BLaER1 treated with 17β-estradiol and CSF1 and Interleukin-3, amounts not matched to agents 10 nM and 100 nM (cell line): ENCODE measurements around the gene TUBA3E.
"Not testable (repeated sequence)": the region's sequence is repeated elsewhere in the genome, so short reads cannot be mapped to it uniquely, and the experiment has no call there.

Experiments used
- H3K27ac ChIP-seq, 11 experiments: shearing (Covaris generic); formaldehyde crosslinking; 2 replicates each; pipeline ENCODE4 v1.8.1; 2022
- H3K27me3 ChIP-seq, 11 experiments: shearing (Covaris generic); formaldehyde crosslinking; 2 replicates each; pipeline ENCODE4 v1.8.1; 2022
- H3K36me3 ChIP-seq, 11 experiments: shearing (Covaris generic); formaldehyde crosslinking; 2 replicates each; pipeline ENCODE4 v1.8.1; 2022
- H3K4me1 ChIP-seq, 10 experiments: shearing (Covaris generic); formaldehyde crosslinking; 2 replicates each; pipeline ENCODE4 v1.8.1; 2022
- H3K4me2 ChIP-seq, 11 experiments: shearing (Covaris generic); formaldehyde crosslinking; 2 replicates each; pipeline ENCODE4 v1.8.1; 2022
- H3K4me3 ChIP-seq, 10 experiments: shearing (Covaris generic); formaldehyde crosslinking; 2 replicates each; pipeline ENCODE4 v1.8.1; 2022
- H3K9ac ChIP-seq, 11 experiments: shearing (Covaris generic); formaldehyde crosslinking; 2 replicates each; pipeline ENCODE4 v1.8.1; 2022
- H3K9me3 ChIP-seq, 11 experiments: shearing (Covaris generic); formaldehyde crosslinking; replicated peaks in 1 of 11; 2 replicates each; pipeline ENCODE4 v1.8.1; 2022
- H4K20me1 ChIP-seq, 11 experiments: shearing (Covaris generic); formaldehyde crosslinking; 2 replicates each; pipeline ENCODE4 v1.8.1; 2022
- Cebpa-rat ChIP-seq, 11 experiments: shearing (Covaris generic); IDR thresholded peaks; 2 replicates each; pipeline ENCODE4 v1.8.1; 2022

The TUBA3E gene

GRCh38 chr2:130154773-130155765 is 43.2 kb downstream of the TUBA3E start:
- H3K4me2 ChIP-seq = no peak overlapping the region
- H3K9me3 ChIP-seq = no peaks in the 10 kb centered on the region
- no peak overlapping the region for H3K4me3 ChIP-seq
- no peaks in the 10 kb centered on the region for H3K27me3 ChIP-seq
- H3K36me3 ChIP-seq = peaks cover 34 to 71% (median 56%) of the 10 kb centered on the region in 11 experiments
- TF ChIP-seq Cebpa-rat (IDR thresholded peaks at IDR 0.05) = no peak
- H3K27ac ChIP-seq = peak overlapping the region in 4 of 11 experiments; percentile 7 to 90 (median 82); a peak in 5 of 22 replicates
- H4K20me1 ChIP-seq = peaks cover 0 to 55% (median 31%) of the 10 kb centered on the region in 11 experiments; a peak in 18 of 22 replicates
- H3K4me1 ChIP-seq = peaks cover 35 to 44% (median 43%) of the 10 kb centered on the region in 10 experiments
- H3K9ac ChIP-seq = peak overlapping the region in 3 of 11 experiments; percentile 9 to 27 (median 11); a peak in 2 of 22 replicates

- not testable (repeated sequence) for H3K9ac ChIP-seq, H3K9me3 ChIP-seq, H3K4me2 ChIP-seq, H3K4me3 ChIP-seq, H3K27me3 ChIP-seq, H3K27ac ChIP-seq
- peaks cover 0 to 51% (median 31%) of the 10 kb centered on the region in 11 experiments; a peak in 18 of 22 replicates for H4K20me1 ChIP-seq
- peaks cover 34 to 64% (median 49%) of the 10 kb centered on the region in 11 experiments for H3K36me3 ChIP-seq
- H3K4me1 ChIP-seq = peaks cover 30 to 38% (median 36%) of the 10 kb centered on the region in 10 experiments
Measured at GRCh38 chr2:130154423-130154770, 43.8 kb downstream of the TUBA3E start.

- Histone ChIP-seq H3K4me1 (peaks cover 25 to 37% (median 33%) of the 10 kb centered on the region in 10 experiments), H3K36me3 (peaks cover 34 to 60% (median 49%) of the 10 kb centered on the region in 11 experiments), H4K20me1 (peaks cover 0 to 48% (median 31%) of the 10 kb centered on the region in 11 experiments; a peak in 18 of 22 replicates)
- not testable (repeated sequence) for H3K27ac ChIP-seq, H3K27me3 ChIP-seq, H3K4me2 ChIP-seq, H3K9ac ChIP-seq, H3K9me3 ChIP-seq, H3K4me3 ChIP-seq
Measured at GRCh38 chr2:130153721-130154422, 44.4 kb downstream of the TUBA3E start.

GRCh38 chr2:130152816-130153595 is 45.2 kb downstream of the TUBA3E start:
- H3K36me3 ChIP-seq = peaks cover 34 to 56% (median 48%) of the 10 kb centered on the region in 11 experiments
- H4K20me1 ChIP-seq = peaks cover 0 to 47% (median 29%) of the 10 kb centered on the region in 11 experiments; a peak in 18 of 22 replicates
- H3K4me3 ChIP-seq = no peak overlapping the region
- no peak for TF ChIP-seq Cebpa-rat (IDR thresholded peaks at IDR 0.05)
- peaks cover 16 to 35% (median 27%) of the 10 kb centered on the region in 10 experiments for H3K4me1 ChIP-seq
- H3K9me3 ChIP-seq = no peaks in the 10 kb centered on the region
- no peak overlapping the region for H3K4me2 ChIP-seq
- H3K27ac ChIP-seq = no peak overlapping the region
- no peaks in the 10 kb centered on the region for H3K27me3 ChIP-seq
- H3K9ac ChIP-seq = no peak overlapping the region

- Histone ChIP-seq H3K36me3 (peaks cover 34 to 56% (median 48%) of the 10 kb centered on the region in 11 experiments), H4K20me1 (peaks cover 0 to 40% (median 22%) of the 10 kb centered on the region in 11 experiments; a peak in 18 of 22 replicates), H3K4me1 (peaks cover 9 to 30% (median 20%) of the 10 kb centered on the region in 10 experiments)
- not testable (repeated sequence) for H3K4me2 ChIP-seq, H3K4me3 ChIP-seq, H3K27ac ChIP-seq, H3K9ac ChIP-seq, H3K9me3 ChIP-seq, H3K27me3 ChIP-seq
Measured at GRCh38 chr2:130152136-130152815, 46.0 kb downstream of the TUBA3E start.

GRCh38 chr2:130151145-130151512 is 47.1 kb downstream of the TUBA3E start:
- not testable (repeated sequence) for H3K4me3 ChIP-seq, H3K4me2 ChIP-seq, H3K9ac ChIP-seq, H3K27me3 ChIP-seq, H3K27ac ChIP-seq, H3K9me3 ChIP-seq
- Histone ChIP-seq H3K4me1 (peaks cover 0 to 18% (median 8%) of the 10 kb centered on the region in 10 experiments; a peak in 17 of 20 replicates), H3K36me3 (peaks cover 34 to 55% (median 48%) of the 10 kb centered on the region in 11 experiments), H4K20me1 (peaks cover 0 to 28% (median 11%) of the 10 kb centered on the region in 11 experiments; a peak in 11 of 22 replicates)

GRCh38 chr2:130150181-130151144 is 47.8 kb downstream of the TUBA3E start:
- Histone ChIP-seq H3K4me1 (peaks cover 0 to 16% (median 5%) of the 10 kb centered on the region in 10 experiments; a peak in 7 of 20 replicates), H3K9ac (no peak overlapping the region), H3K27me3 (peaks cover 0 to 2% (median 0%) of the 10 kb centered on the region in 11 experiments; a peak in 2 of 22 replicates), H3K27ac (no peak overlapping the region), H4K20me1 (peaks cover 0 to 23% (median 5%) of the 10 kb centered on the region in 11 experiments; a peak in 8 of 22 replicates), H3K36me3 (peaks cover 33 to 49% (median 43%) of the 10 kb centered on the region in 11 experiments), H3K9me3 (no peaks in the 10 kb centered on the region), H3K4me2 (no peak overlapping the region), H3K4me3 (no peak overlapping the region)
- TF ChIP-seq Cebpa-rat (IDR thresholded peaks at IDR 0.05) = no peak

- Histone ChIP-seq H3K4me1 (peaks cover 0 to 22% (median 8%) of the 10 kb centered on the region in 10 experiments; a peak in 14 of 20 replicates), H3K36me3 (peaks cover 16 to 29% (median 23%) of the 10 kb centered on the region in 11 experiments), H4K20me1 (peaks cover 0 to 19% (median 0%) of the 10 kb centered on the region in 11 experiments; a peak in 5 of 22 replicates), H3K4me2 (peak overlapping the region in 1 of 11 experiments; percentile 21; a peak in 1 of 22 replicates), H3K27me3 (peaks cover 7 to 19% (median 16%) of the 10 kb centered on the region in 11 experiments)
- not testable (repeated sequence) for H3K9ac ChIP-seq, H3K4me3 ChIP-seq, H3K9me3 ChIP-seq, H3K27ac ChIP-seq
Measured at GRCh38 chr2:130148515-130148914, 49.7 kb downstream of the TUBA3E start.

- Histone ChIP-seq H3K4me2 (peak within 1 kb of the TSS; percentile 67 to 88 (median 78)), H3K9ac (peak within 1 kb of the TSS in 9 of 11 experiments; percentile 23 to 60 (median 47); a peak in 9 of 22 replicates), H3K27ac (peak within 1 kb of the TSS in 1 of 11 experiments; percentile 48; a peak in 2 of 22 replicates), H3K27me3 (peaks cover 13 to 31% (median 24%) of the 10 kb centered on the region in 11 experiments), H3K4me1 (peaks cover 0 to 36% (median 13%) of the 10 kb centered on the region in 10 experiments; a peak in 14 of 20 replicates), H3K4me3 (peak within 1 kb of the TSS; percentile 45 to 64 (median 54))
- not testable (repeated sequence) for H3K36me3 ChIP-seq, H4K20me1 ChIP-seq, H3K9me3 ChIP-seq
Measured at GRCh38 chr2:130145006-130145414, 53.2 kb downstream of the TUBA3E start, which contains the start of gene CCDC74B. TSS of gene CCDC74B (minus strand) at chr2:130145112. CDS start at chr2:130144996, 116 bp downstream.

GRCh38 chr2:130143266-130144039 is 54.8 kb downstream of the TUBA3E start:
- H3K9me3 ChIP-seq, H4K20me1 ChIP-seq, H3K36me3 ChIP-seq, H3K9ac ChIP-seq, H3K27ac ChIP-seq: not testable (repeated sequence)
- Histone ChIP-seq H3K4me1 (peaks cover 0 to 26% (median 8%) of the 10 kb centered on the region in 10 experiments; a peak in 14 of 20 replicates), H3K4me2 (peak overlapping the region; percentile 16 to 82 (median 60); a peak in 20 of 22 replicates), H3K27me3 (peaks cover 13 to 31% (median 24%) of the 10 kb centered on the region in 11 experiments), H3K4me3 (peak overlapping the region in 3 of 10 experiments; percentile 38 to 56 (median 40); a peak in 7 of 20 replicates)
